Middle frontal gyrus (tissue), 1 donor: ENCODE measurements around the gene GPC1.

Experiments
- DNase-seq: peaks from one replicate; pipeline ENCODE4 v3.0.0-alpha.2; 2015; ENCODE audit warnings: low spot score; ENCODE audit errors: extremely low spot score

Gene GPC1

GRCh38 chr2:240511351-240512108 lies 76.1 kb downstream of the GPC1 start:
- no peak for DNase-seq

- DNase-seq: no peak
These were observed 76.6 kb downstream of the GPC1 start for GRCh38 chr2:240512109-240512485.

- no peak for DNase-seq
These were observed 77.4 kb downstream of the GPC1 start for GRCh38 chr2:240512666-240513535.

DNA sequence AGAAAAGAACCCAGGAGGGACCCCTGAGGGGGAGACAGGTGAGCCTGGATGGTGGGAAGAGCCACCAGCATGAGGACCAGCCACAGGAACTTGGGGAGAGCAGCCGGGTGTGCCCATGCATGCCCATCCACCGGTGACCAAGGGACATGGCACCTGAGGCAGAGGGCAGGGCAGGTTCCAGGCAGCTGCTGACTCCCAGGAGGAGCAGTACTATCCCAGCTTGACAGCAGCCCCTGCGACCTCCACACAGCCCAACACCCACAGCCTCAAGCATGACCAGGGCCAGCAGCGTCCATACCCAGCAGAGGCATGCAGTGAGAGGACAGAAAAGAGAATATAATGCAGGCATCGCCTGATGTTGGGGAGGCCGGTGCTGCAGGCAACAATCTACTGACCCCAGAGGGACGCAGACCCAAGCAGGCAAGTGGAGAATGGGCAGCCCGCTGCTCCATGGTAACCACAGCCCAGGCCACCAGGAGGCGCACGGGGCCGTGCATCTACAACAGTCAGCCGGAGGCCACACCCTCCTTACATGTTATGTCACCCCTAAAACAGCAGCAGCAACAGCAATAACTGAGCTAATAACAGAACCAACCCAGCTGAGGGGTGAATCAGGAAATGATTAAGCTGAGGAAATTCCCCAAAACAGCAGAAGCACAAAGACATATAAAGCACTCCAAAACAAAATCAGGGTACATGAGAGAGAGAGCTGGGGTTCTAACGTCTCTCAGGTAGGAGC lies 78.3 kb downstream of the GPC1 start:
- no peak for DNase-seq

DNA sequence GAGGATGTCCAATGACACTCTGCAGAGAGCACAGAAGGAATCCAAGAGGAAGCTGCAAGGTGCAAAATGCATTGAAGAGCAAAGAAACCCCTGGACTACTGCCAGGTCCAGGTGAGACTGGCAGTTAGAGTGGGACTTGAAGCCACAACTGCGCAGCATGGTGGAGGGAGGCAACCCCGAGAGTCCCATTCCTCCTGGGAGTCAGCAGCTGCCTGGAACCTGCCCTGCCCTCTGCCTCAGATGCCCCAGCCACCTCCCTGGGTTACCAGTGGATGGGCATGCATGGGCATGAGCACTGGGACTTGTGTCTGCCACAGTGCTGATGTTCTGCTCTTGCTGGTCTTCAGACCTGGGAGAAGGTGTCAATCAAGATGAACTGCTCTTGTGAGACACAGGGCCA lies 79.2 kb downstream of the GPC1 start:
- no peak for DNase-seq

- DNase-seq: no peak
These were observed 81.9 kb downstream of the GPC1 start for GRCh38 chr2:240517342-240517741.
